ENCODE results near the gene DLX4. TPM values are rescaled to one million over a fixed set of nuclear protein-coding genes. Genes with fewer than 3 reads are reported as not detected.

The DLX4 gene
- total and polyA plus RNA-seq, 10 of the 15 experiments (the other 5 are each of a cell fraction or from before 2014, with no cell fraction given) = 0.05 to 0.29 (median 0.15) TPM

DNA sequence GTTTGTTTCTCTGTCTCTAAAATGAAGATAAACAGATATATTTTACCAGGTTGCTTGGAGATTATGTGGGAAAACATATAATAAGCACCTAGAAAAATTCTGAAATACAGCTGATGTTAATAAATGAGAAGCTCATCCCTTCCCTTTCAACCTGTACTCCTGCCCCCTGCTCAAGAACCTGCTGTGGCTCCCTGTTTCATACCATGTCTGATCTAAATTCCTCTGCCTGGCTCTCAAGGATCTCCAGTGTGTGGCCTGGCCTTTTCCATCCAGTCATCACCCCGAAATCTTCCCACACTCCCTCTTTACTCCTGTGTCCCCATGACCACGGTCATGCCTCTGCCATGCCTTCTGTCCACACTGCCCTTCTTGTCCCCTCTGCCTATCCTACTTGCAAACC is 19.4 kb upstream of the DLX4 start:
- no peaks in the 10 kb centered on the region for H3K9me3 ChIP-seq (replicated peaks; ENCODE audit: control insufficient read depth, insufficient read depth, low read length)
- 0% methylated on average over 2 of the region's 2 CpGs for WGBS (ENCODE audit: insufficient coverage, insufficient replicate concordance, low lambda C conversion rate, missing lambda C conversion rate)
- no peak overlapping the region for H3K27ac ChIP-seq (ENCODE audit: control insufficient read depth, insufficient read depth)
- no peak for FAIRE-seq
- in situ Hi-C loops (cut with MboI) = no loop called here
- H3K9ac ChIP-seq (ENCODE audit: control insufficient read depth, insufficient read depth, low read length) = no peak overlapping the region
- ChIA-PET RAD21 (ENCODE audit: unreplicated experiment) (no interaction called here), POLR2A (no interaction called here), CTCF (interaction anchor here (5.6 kb wide), 1 partner anchor 49 kb away, joined by 84 read pairs; no protein-coding TSS in a partner anchor), SMC1A (ENCODE audit: uncharacterized antibody, unreplicated experiment) (interaction anchor here (1.3 kb wide), 1 partner anchor 47 kb away, joined by 3 read pairs; no protein-coding TSS in a partner anchor)
- no TSS peak for BruUV-seq (replicated peaks)
- TF ChIP-seq SREBF2 (IDR thresholded peaks at IDR 0.05; ENCODE audit: low read length) = no peak
- TF ChIP-seq IRF4 (IDR thresholded peaks at IDR 0.05; ENCODE audit: low read depth, low read length) = no peak
- no peak for TF ChIP-seq FOXK2 (IDR thresholded peaks at IDR 0.05)
- no peak for TF ChIP-seq ATF7 (IDR thresholded peaks at IDR 0.05; ENCODE audit: low read depth)
- TF ChIP-seq POLR2AphosphoS2 (IDR thresholded peaks at IDR 0.05; ENCODE audit: low read depth, low read length) = no peak
- TF ChIP-seq SUZ12 (IDR thresholded peaks at IDR 0.05; ENCODE audit: unreplicated experiment) = no peak
- H3K4me3 ChIP-seq = no peak overlapping the region
- H3K27me3 ChIP-seq (replicated peaks in 1 of 2; ENCODE audit: control insufficient read depth in 2 of 2, insufficient read depth in 2 of 2, low read length in 1 of 2) = peaks cover 0 to 4% of the 10 kb centered on the region in 2 experiments; a peak in 3 of 4 replicates
- no peaks in the 10 kb centered on the region for H3K79me2 ChIP-seq (ENCODE audit: control insufficient read depth, insufficient read depth, low read length)
- no peaks in the 10 kb centered on the region for H3K36me3 ChIP-seq (ENCODE audit: control insufficient read depth in 2 of 2, insufficient read depth in 2 of 2, low read length in 1 of 2)
- intact Hi-C loops (cut with micrococcal nuclease; ENCODE audit: unreplicated experiment) = no loop called here
- no peak for DNase-seq (ENCODE audit: low read depth, low spot score)
- no peaks in the 10 kb centered on the region for H4K20me1 ChIP-seq (ENCODE audit: control insufficient read depth, insufficient read depth)
- no peak overlapping the region for H3K4me2 ChIP-seq (ENCODE audit: control insufficient read depth, insufficient read depth)
- H3K4me1 ChIP-seq (ENCODE audit: control insufficient read depth, insufficient read depth, low read length) = no peaks in the 10 kb centered on the region
- no peak overlapping the region for H2AFZ ChIP-seq (ENCODE audit: control insufficient read depth, low read depth, low read length)
- no peak for ATAC-seq

DNA sequence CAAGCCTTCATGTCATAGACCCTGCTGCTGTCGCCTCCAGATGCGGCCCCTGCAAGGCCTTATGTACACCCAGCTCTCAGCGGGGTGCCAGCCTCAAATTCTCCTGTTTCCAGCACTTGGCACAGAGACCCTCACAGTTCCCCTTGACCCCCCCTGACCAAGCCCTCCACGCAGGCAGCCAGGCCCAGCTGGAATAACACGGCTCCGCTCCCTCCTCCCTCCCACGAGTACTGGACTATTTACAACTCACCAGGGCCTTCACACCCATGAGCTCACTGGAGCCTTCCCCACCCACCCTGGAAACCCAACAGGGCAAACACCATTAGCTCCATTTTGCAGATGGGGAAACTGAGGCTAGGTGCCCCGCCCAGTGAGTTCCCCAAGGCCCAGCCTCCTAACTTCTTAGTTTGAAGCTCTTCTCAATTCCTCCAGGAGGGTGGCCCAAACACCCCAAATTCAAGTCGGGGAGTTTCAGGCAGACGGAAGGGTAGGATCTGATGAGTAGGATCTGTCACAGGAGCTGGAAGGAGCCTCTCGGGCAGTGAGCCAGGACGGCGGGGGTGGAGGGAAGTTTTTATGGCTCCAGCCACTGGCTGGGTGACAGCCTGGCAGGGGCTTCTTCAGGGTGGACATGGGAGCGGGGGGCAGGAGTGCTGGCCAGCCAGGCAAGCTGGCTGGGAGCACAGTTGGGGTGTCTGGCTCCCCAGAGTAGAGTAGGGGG is 17.5 kb upstream of the DLX4 start:
- Histone ChIP-seq H4K20me1 (ENCODE audit: control insufficient read depth, insufficient read depth) (no peaks in the 10 kb centered on the region), H3K9ac (ENCODE audit: control insufficient read depth, insufficient read depth, low read length) (no peak overlapping the region), H2AFZ (ENCODE audit: control insufficient read depth, low read depth, low read length) (no peak overlapping the region), H3K79me2 (ENCODE audit: control insufficient read depth, insufficient read depth, low read length) (no peaks in the 10 kb centered on the region), H3K27ac (ENCODE audit: control insufficient read depth, insufficient read depth) (no peak overlapping the region), H3K4me3 (no peak overlapping the region), H3K36me3 (ENCODE audit: control insufficient read depth in 2 of 2, insufficient read depth in 2 of 2, low read length in 1 of 2) (no peaks in the 10 kb centered on the region), H3K4me1 (ENCODE audit: control insufficient read depth, insufficient read depth, low read length) (no peaks in the 10 kb centered on the region), H3K4me2 (ENCODE audit: control insufficient read depth, insufficient read depth) (no peak overlapping the region), H3K27me3 (replicated peaks in 1 of 2; ENCODE audit: control insufficient read depth in 2 of 2, insufficient read depth in 2 of 2, low read length in 1 of 2) (peaks cover 0 to 2% of the 10 kb centered on the region in 2 experiments; a peak in 3 of 4 replicates), H3K9me3 (replicated peaks; ENCODE audit: control insufficient read depth, insufficient read depth, low read length) (no peaks in the 10 kb centered on the region)
- intact Hi-C loops (cut with micrococcal nuclease; ENCODE audit: unreplicated experiment) (loop anchor here (1.0 kb wide), 1 partner anchor 47 kb away; no protein-coding TSS in a partner anchor), in situ Hi-C loops (cut with MboI) (no loop called here)
- ATAC-seq = no peak
- ChIA-PET POLR2A (interaction anchor here (0.6 kb wide), 1 partner anchor 65 kb away, joined by 3 read pairs; no protein-coding TSS in a partner anchor), SMC1A (ENCODE audit: uncharacterized antibody, unreplicated experiment) (interaction anchor here (3.5 kb wide), 1 partner anchor 46 kb away, joined by 20 read pairs; no protein-coding TSS in a partner anchor), CTCF (interaction anchor here (0.6 to 5.6 kb wide), 9 partner anchors 12 to 141 kb away, joined by 3 to 84 read pairs (median 6); no protein-coding TSS in a partner anchor), RAD21 (ENCODE audit: unreplicated experiment) (interaction anchor here (0.7 to 1.5 kb wide), 2 partner anchors 45 to 46 kb away, joined by 3 to 6 read pairs; no protein-coding TSS in a partner anchor)
- no TSS peak for BruUV-seq (replicated peaks)
- DNase-seq (ENCODE audit: low read depth, low spot score) = no peak
- WGBS (ENCODE audit: insufficient coverage, insufficient replicate concordance, low lambda C conversion rate, missing lambda C conversion rate) = 22% methylated on average over 14 of the region's 14 CpGs
- no peak for FAIRE-seq
- TF ChIP-seq YBX1 (IDR thresholded peaks at IDR 0.05) (no peak), POLR2AphosphoS2 (IDR thresholded peaks at IDR 0.05; ENCODE audit: low read depth, low read length) (no peak), SPI1 (IDR thresholded peaks at IDR 0.05; ENCODE audit: borderline replicate concordance, insufficient read depth, low read depth, low read length) (no peak), SP1 (IDR thresholded peaks at IDR 0.05; ENCODE audit: low read depth, low read length) (no peak), HDGF (IDR thresholded peaks at IDR 0.05) (no peak), BRCA1 (IDR thresholded peaks at IDR 0.05; ENCODE audit: low read depth, low read length) (no peak), MXI1 (IDR thresholded peaks at IDR 0.05; ENCODE audit: low read depth, low read length) (no peak), CHD2 (IDR thresholded peaks at IDR 0.05; ENCODE audit: borderline replicate concordance, low read depth, low read length) (no peak), CBX5 (IDR thresholded peaks at IDR 0.05; ENCODE audit: low read depth) (no peak), EP300 (IDR thresholded peaks at IDR 0.05; ENCODE audit: borderline replicate concordance in 1 of 2, control insufficient read depth in 1 of 2, low read depth in 2 of 2, low read length in 2 of 2) (no peak), JUNB (IDR thresholded peaks at IDR 0.05) (no peak), GABPA (IDR thresholded peaks at IDR 0.05; ENCODE audit: low read depth) (no peak)
- TF ChIP-seq, protein P1, sequence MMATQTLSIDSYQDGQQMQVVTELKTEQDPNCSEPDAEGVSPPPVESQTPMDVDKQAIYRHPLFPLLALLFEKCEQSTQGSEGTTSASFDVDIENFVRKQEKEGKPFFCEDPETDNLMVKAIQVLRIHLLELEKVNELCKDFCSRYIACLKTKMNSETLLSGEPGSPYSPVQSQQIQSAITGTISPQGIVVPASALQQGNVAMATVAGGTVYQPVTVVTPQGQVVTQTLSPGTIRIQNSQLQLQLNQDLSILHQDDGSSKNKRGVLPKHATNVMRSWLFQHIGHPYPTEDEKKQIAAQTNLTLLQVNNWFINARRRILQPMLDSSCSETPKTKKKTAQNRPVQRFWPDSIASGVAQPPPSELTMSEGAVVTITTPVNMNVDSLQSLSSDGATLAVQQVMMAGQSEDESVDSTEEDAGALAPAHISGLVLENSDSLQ (IDR thresholded peaks at IDR 0.05) = no peak
